OCI-LY1 (cell line): ENCODE data around the gene DYSF.

ENCODE experiments used
- H2AFZ ChIP-seq: fragments of 200-600 bp; sonication (generic), shearing (Covaris generic); 2 replicates; pipeline ENCODE4 v1.6.0; 2014; ENCODE audit warnings: antibody characterized with exemption, mild to moderate bottlenecking, low read length
- H3F3A ChIP-seq: fragments of 200-600 bp; sonication (generic), shearing (Covaris generic); 2 replicates; pipeline ENCODE4 v1.6.0; 2014; ENCODE audit warnings: mild to moderate bottlenecking, antibody characterized with exemption, low read length, moderate library complexity; ENCODE audit not compliant: insufficient read depth
- H3K27ac ChIP-seq: fragments of 200-600 bp; sonication (generic); 2 replicates; pipeline ENCODE4 v1.5.1; 2014; ENCODE audit warnings: low read length, mixed run types, mild to moderate bottlenecking, low read depth; ENCODE audit not compliant: poor library complexity, severe bottlenecking
- H3K27me3 ChIP-seq: fragments of 200-600 bp; sonication (generic); 2 replicates; pipeline ENCODE4 v1.6.0; 2014; ENCODE audit warnings: antibody characterized with exemption, mild to moderate bottlenecking, low read length, moderate library complexity; ENCODE audit not compliant: insufficient read depth
- H3K36me3 ChIP-seq: fragments of 200-600 bp; sonication (generic); 2 replicates; pipeline ENCODE4 v1.6.1; 2014; ENCODE audit warnings: mild to moderate bottlenecking, antibody characterized with exemption, low read length, moderate library complexity, mixed read lengths; ENCODE audit not compliant: insufficient read depth
- H3K4me1 ChIP-seq: fragments of 200-600 bp; sonication (generic); 2 replicates; pipeline ENCODE4 v1.5.1; 2014; ENCODE audit warnings: mild to moderate bottlenecking, low read length, moderate library complexity; ENCODE audit not compliant: insufficient read depth, severe bottlenecking
- H3K4me2 ChIP-seq: fragments of 200-600 bp; sonication (generic), shearing (Covaris generic); 2 replicates; pipeline ENCODE4 v1.6.1; 2014; ENCODE audit warnings: low read length
- H3K4me3 ChIP-seq: fragments of 200-600 bp; sonication (generic); 2 replicates; pipeline ENCODE4 v1.5.1; 2014; ENCODE audit warnings: low read length, low read depth, mild to moderate bottlenecking, mixed read lengths; ENCODE audit not compliant: poor library complexity, severe bottlenecking
- H3K79me2 ChIP-seq: fragments of 200-600 bp; shearing (Covaris generic); 2 replicates; pipeline ENCODE4 v1.6.1; 2016; ENCODE audit warnings: mixed run types, low read length, mixed read lengths; ENCODE audit not compliant: insufficient read depth
- H3K9ac ChIP-seq: fragments of 200-600 bp; sonication (generic), shearing (Covaris generic); 2 replicates; pipeline ENCODE4 v1.6.1; 2014; ENCODE audit warnings: mild to moderate bottlenecking, low read length, mixed read lengths
- H3K9me2 ChIP-seq: fragments of 200-600 bp; sonication (generic), shearing (Covaris generic); 2 replicates; pipeline ENCODE4 v1.6.1; 2014; ENCODE audit warnings: low read depth, mild to moderate bottlenecking, low read length, mixed read lengths
- H3K9me3 ChIP-seq: fragments of 200-600 bp; shearing (Covaris generic); 2 replicates; pipeline ENCODE4 v1.6.1; 2014; ENCODE audit warnings: low read length, mixed read lengths
- H4K20me1 ChIP-seq: fragments of 200-600 bp; sonication (generic), shearing (Covaris generic); 2 replicates; pipeline ENCODE4 v1.6.0; 2016; ENCODE audit warnings: mild to moderate bottlenecking, low read length; ENCODE audit not compliant: insufficient read depth
- EZH2 ChIP-seq: fragments of 200-600 bp; sonication (generic), shearing (Covaris generic); IDR thresholded peaks from 2 replicates; pipeline ENCODE4 v1.8.0; 2017; ENCODE audit warnings: borderline replicate concordance, mixed run types, mild to moderate bottlenecking, antibody characterized with exemption, low read length, moderate library complexity, mixed read lengths
- TF ChIP-seq, protein P1 (sequence below): fragments of 200-600 bp; sonication (generic), shearing (Covaris generic); IDR thresholded peaks from 2 replicates; pipeline ENCODE4 v1.5.1; 2017; ENCODE audit warnings: mild to moderate bottlenecking, antibody characterized with exemption, low read length, moderate library complexity, mixed read lengths

The DYSF gene

DNA sequence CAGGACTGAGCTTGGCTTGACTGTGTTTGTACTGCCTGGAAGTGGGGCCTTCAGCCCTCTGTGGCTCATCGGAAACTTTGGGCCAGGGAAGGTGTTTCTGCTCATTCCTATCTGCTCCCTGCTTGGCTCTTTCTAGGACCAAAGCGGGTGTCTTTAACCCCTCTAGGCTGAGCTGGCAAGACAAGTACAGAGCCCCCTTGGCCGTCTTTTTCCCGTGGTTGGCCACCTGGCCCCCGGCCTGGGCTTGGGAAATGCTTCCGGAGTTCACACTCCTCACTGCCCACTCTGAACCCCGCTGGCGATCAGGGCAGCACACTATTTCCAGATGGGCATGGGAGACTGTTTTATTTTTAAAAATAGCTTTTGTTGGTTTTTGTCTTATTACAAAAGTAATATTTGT is 243.0 kb downstream of the DYSF start:
- Histone ChIP-seq H3F3A (no peaks in the 10 kb centered on the region), H3K9ac (no peak overlapping the region), H3K36me3 (no peaks in the 10 kb centered on the region), H2AFZ (no peak overlapping the region), H4K20me1 (no peaks in the 10 kb centered on the region), H3K4me2 (no peak overlapping the region), H3K79me2 (no peaks in the 10 kb centered on the region), H3K9me3 (no peaks in the 10 kb centered on the region), H3K27me3 (0 out of 2 replicates have a peak, but pooled peaks cover 4% of the 10 kb centered on the region), H3K4me1 (no peaks in the 10 kb centered on the region), H3K27ac (no peak overlapping the region), H3K9me2 (no peaks in the 10 kb centered on the region), H3K4me3 (no peak overlapping the region)
- TF ChIP-seq EZH2, result no peak
- TF ChIP-seq, protein P1, sequence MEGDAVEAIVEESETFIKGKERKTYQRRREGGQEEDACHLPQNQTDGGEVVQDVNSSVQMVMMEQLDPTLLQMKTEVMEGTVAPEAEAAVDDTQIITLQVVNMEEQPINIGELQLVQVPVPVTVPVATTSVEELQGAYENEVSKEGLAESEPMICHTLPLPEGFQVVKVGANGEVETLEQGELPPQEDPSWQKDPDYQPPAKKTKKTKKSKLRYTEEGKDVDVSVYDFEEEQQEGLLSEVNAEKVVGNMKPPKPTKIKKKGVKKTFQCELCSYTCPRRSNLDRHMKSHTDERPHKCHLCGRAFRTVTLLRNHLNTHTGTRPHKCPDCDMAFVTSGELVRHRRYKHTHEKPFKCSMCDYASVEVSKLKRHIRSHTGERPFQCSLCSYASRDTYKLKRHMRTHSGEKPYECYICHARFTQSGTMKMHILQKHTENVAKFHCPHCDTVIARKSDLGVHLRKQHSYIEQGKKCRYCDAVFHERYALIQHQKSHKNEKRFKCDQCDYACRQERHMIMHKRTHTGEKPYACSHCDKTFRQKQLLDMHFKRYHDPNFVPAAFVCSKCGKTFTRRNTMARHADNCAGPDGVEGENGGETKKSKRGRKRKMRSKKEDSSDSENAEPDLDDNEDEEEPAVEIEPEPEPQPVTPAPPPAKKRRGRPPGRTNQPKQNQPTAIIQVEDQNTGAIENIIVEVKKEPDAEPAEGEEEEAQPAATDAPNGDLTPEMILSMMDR, result no peak

DNA sequence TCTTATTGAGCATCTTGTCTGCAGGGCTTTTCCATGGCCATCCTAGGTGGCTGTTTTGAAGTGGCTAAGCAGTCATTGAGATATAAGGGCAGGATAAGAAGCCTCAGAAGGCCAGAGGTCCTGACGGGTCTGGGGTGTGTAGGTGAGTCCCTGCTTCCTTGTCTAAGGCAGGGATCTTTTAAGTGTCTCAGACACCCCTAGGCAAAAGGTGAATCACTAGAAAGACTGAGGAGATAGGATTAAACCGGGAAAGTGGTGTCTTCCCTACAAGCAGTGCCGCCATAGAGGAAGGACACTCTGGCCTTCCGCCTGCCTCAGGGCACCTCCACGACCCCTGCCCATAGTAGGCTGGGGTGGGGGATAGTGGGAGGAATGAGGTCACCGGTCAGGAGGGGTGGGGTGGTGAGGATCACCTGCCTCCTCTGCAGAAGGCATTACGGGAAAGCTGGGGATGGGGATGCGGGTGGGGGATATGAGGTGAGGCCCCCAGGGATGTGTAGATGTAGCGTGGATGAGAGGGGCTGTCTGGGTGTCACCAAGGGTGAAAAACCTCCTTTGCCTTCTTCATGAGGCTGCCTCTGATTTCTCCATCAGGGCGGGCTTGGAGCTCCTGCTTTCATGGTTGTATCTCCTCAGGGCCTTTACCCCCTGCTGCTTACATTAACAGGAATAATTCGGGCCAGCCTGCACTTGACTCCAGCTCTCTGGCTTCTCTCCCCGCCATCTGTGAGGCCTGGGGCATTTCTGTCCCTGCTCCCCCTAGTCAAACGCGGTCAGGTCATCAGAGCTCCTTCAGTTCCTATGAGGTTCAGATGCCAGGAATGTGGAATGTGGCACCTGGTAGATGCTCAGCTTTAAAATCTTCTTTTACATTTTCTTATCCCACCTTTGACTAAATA is 244.0 kb downstream of the DYSF start:
- Histone ChIP-seq H3K4me2 (no peak overlapping the region), H2AFZ (no peak overlapping the region), H3K27me3 (0 out of 2 replicates have a peak, but pooled peaks cover 4% of the 10 kb centered on the region), H3K9me3 (no peaks in the 10 kb centered on the region), H3K4me3 (no peak overlapping the region), H3K4me1 (no peaks in the 10 kb centered on the region), H3K27ac (no peak overlapping the region), H3K9me2 (no peaks in the 10 kb centered on the region), H3K36me3 (no peaks in the 10 kb centered on the region), H4K20me1 (no peaks in the 10 kb centered on the region), H3K9ac (no peak overlapping the region), H3F3A (no peaks in the 10 kb centered on the region), H3K79me2 (no peaks in the 10 kb centered on the region)
- TF ChIP-seq EZH2, result no peak
- TF ChIP-seq, protein P1, result no peak

DNA sequence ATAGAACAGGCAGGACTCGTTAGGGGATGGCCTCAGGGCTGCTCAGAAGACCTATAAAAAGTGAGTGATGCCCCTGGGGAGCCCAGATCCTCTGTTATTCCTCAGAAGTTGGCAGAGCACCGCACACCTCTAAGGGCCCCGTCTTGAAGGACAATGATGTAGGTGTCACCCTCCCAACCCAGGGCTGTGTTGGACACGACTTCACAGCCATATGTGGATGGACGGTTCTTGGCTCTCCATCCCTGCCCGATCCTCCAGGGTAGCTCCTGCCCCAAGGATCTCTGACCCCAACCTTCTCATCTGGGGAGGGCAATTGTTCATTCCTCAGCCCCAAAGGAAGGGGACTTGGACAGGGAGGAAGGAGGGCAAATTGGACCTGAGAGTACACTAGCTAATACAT is 246.1 kb downstream of the DYSF start:
- no peaks in the 10 kb centered on the region for H3F3A ChIP-seq
- H3K27me3 ChIP-seq, result no peaks in the 10 kb centered on the region
- H3K4me3 ChIP-seq, result no peak overlapping the region
- no peak overlapping the region for H3K4me2 ChIP-seq
- no peak overlapping the region for H3K27ac ChIP-seq
- TF ChIP-seq EZH2, result no peak
- TF ChIP-seq, protein P1, result no peak
- no peaks in the 10 kb centered on the region for H3K36me3 ChIP-seq
- no peak overlapping the region for H3K9ac ChIP-seq
- no peak overlapping the region for H2AFZ ChIP-seq
- no peaks in the 10 kb centered on the region for H3K9me2 ChIP-seq
- no peaks in the 10 kb centered on the region for H3K9me3 ChIP-seq
- H4K20me1 ChIP-seq, result no peaks in the 10 kb centered on the region
- H3K79me2 ChIP-seq, result no peaks in the 10 kb centered on the region
- no peaks in the 10 kb centered on the region for H3K4me1 ChIP-seq
